Thyroid gland (tissue), 4 donors: ENCODE measurements around the gene YEATS4. TPM values are rescaled to one million over a fixed set of nuclear protein-coding genes. Genes with fewer than 3 reads are reported as not detected.

ENCODE experiments used
- DNase-seq, 2 donors: peaks; one replicate each; pipeline ENCODE4 v3.0.0-alpha.2; 2019
- H3K27ac ChIP-seq, 3 donors: fragments of 200-600 bp; sonication (generic); 1 replicate in 2 of 3; 2 replicates in 1 of 3; pipeline ENCODE4 v1.5.1; 2016 to 2019; ENCODE audit warnings: mild to moderate bottlenecking in 1 of 3, moderate library complexity in 1 of 3
- H3K27me3 ChIP-seq: fragments of 200-600 bp; sonication (generic); one replicate; pipeline ENCODE4 v1.5.1; 2019
- H3K36me3 ChIP-seq, 2 donors: fragments of 200-600 bp; sonication (generic); one replicate each; pipeline ENCODE4 v1.5.1; 2016 to 2019
- H3K4me1 ChIP-seq, 2 donors: fragments of 200-600 bp; sonication (generic); one replicate each; pipeline ENCODE4 v1.5.1; 2017 to 2019
- H3K4me3 ChIP-seq, 3 donors: fragments of 200-600 bp; sonication (generic); replicated peaks in 1 of 3; 1 replicate in 2 of 3; 2 replicates in 1 of 3; pipeline ENCODE4 v1.5.1; 2016; ENCODE audit warnings: mild to moderate bottlenecking in 1 of 3
- H3K9me3 ChIP-seq: fragments of 200-600 bp; sonication (generic); one replicate; pipeline ENCODE4 v1.5.1; 2017
- CTCF ChIP-seq, 6 experiments: fragments of 200-600 bp in 3 of 6; fragments of 450-650 bp in 3 of 6; sonication (generic) in 3 of 6; IDR thresholded peaks; one replicate each; pipeline ENCODE4 v1.5.1; 2016 to 2019; ENCODE audit warnings: antibody characterized with exemption in 6 of 6, mild to moderate bottlenecking in 2 of 6, inconsistent platforms in 1 of 6, moderate library complexity in 1 of 6
- POLR2A ChIP-seq, 2 donors: fragments of 450-650 bp; IDR thresholded peaks; one replicate each; pipeline ENCODE4 v1.6.1; 2017; ENCODE audit warnings: antibody characterized with exemption in 2 of 2, mild to moderate bottlenecking in 2 of 2, moderate library complexity in 1 of 2
- WGBS, 2 donors: methylation state at CpG; one replicate each; pipeline ENCODE4 v1.1.5; 2017; 5-methylcytosine and 5-hydroxymethylcytosine counted together
- intact Hi-C: fragments of 100-400 bp; cut with DNase I; formaldehyde crosslinking; loops from one replicate; pipeline ENCODE4 v1.15.1; 2023
- total RNA-seq, 4 donors: library from RNA; depleted of rRNA; stranded (reverse); fragments of >200 nt; gene quantifications; one replicate each; pipeline ENCODE4 v1.2.3, GENCODE V29; 2016

Gene YEATS4
- total RNA-seq, 4 donors from 2014 or later: 13.8 to 37.8 (median 20.9) TPM

GRCh38 chr12:69389831-69390230 lies 30.3 kb downstream of the YEATS4 start:
- no peak for DNase-seq
- H3K36me3 ChIP-seq: no peaks in the 10 kb centered on the region
- TF ChIP-seq POLR2A (IDR thresholded peaks at IDR 0.05) (no peak), CTCF (IDR thresholded peaks at IDR 0.05) (no peak)
- no peak overlapping the region for H3K27ac ChIP-seq
- intact Hi-C loops: no loop called here
- WGBS, 2 donors: 80 to 83% methylated on average over 1 of the region's 1 CpG
- H3K27me3 ChIP-seq: no peaks in the 10 kb centered on the region
- H3K9me3 ChIP-seq: no peaks in the 10 kb centered on the region
- no peaks in the 10 kb centered on the region for H3K4me1 ChIP-seq
- H3K4me3 ChIP-seq: no peak overlapping the region

GRCh38 chr12:69392179-69392928 lies 32.8 kb downstream of the YEATS4 start:
- Histone ChIP-seq H3K4me1 (no peaks in the 10 kb centered on the region), H3K27me3 (no peaks in the 10 kb centered on the region), H3K9me3 (no peaks in the 10 kb centered on the region), H3K27ac (no peak overlapping the region), H3K36me3 (no peaks in the 10 kb centered on the region), H3K4me3 (no peak overlapping the region)
- 93 to 98% methylated on average over 1 of the region's 1 CpG for WGBS, 2 donors
- TF ChIP-seq POLR2A (IDR thresholded peaks at IDR 0.05) (no peak), CTCF (IDR thresholded peaks at IDR 0.05) (no peak)
- intact Hi-C loops: no loop called here
- DNase-seq: no peak

GRCh38 chr12:69396041-69396440 lies 36.5 kb downstream of the YEATS4 start:
- Histone ChIP-seq H3K9me3 (no peaks in the 10 kb centered on the region), H3K27ac (no peak overlapping the region), H3K27me3 (no peaks in the 10 kb centered on the region), H3K4me1 (no peaks in the 10 kb centered on the region), H3K36me3 (no peaks in the 10 kb centered on the region), H3K4me3 (no peak overlapping the region)
- intact Hi-C loops: no loop called here
- 74 to 85% methylated on average over 1 of the region's 1 CpG for WGBS, 2 donors
- DNase-seq: no peak
- TF ChIP-seq POLR2A (IDR thresholded peaks at IDR 0.05) (no peak), CTCF (IDR thresholded peaks at IDR 0.05) (no peak)

- Histone ChIP-seq H3K9me3 (no peaks in the 10 kb centered on the region), H3K4me3 (no peak overlapping the region), H3K4me1 (peaks cover 4 to 5% of the 10 kb centered on the region in 2 donors), H3K36me3 (no peaks in the 10 kb centered on the region), H3K27me3 (no peaks in the 10 kb centered on the region), H3K27ac (no peak overlapping the region)
- DNase-seq: no peak
- 94 to 96% methylated on average over 3 of the region's 3 CpGs for WGBS, 2 donors
- intact Hi-C loops: no loop called here
- TF ChIP-seq CTCF (IDR thresholded peaks at IDR 0.05) (no peak), POLR2A (IDR thresholded peaks at IDR 0.05) (no peak)
Observed at GRCh38 chr12:69396963-69397362, 37.4 kb downstream of the YEATS4 start.

- Histone ChIP-seq H3K4me1 (peaks cover 8 to 9% of the 10 kb centered on the region in 2 donors), H3K27me3 (no peaks in the 10 kb centered on the region), H3K4me3 (no peak overlapping the region), H3K9me3 (no peaks in the 10 kb centered on the region), H3K27ac (no peak overlapping the region), H3K36me3 (no peaks in the 10 kb centered on the region)
- no peak for DNase-seq
- TF ChIP-seq POLR2A (IDR thresholded peaks at IDR 0.05) (no peak), CTCF (IDR thresholded peaks at IDR 0.05) (no peak)
- 86 to 89% methylated on average over 3 of the region's 3 CpGs for WGBS, 2 donors
- intact Hi-C loops: no loop called here
Observed at GRCh38 chr12:69397978-69398377, 38.4 kb downstream of the YEATS4 start.
